ENCODE results near the gene CSF1R. TPM values are rescaled to one million over a fixed set of nuclear protein-coding genes. Genes with fewer than 3 reads are reported as not detected.
A peak's percentile ranks its signal among the peaks of the same experiment; 100 is the strongest.

Gene CSF1R
- total RNA-seq, 1 experiment from 2014 or later, result 2.3 TPM

DNA sequence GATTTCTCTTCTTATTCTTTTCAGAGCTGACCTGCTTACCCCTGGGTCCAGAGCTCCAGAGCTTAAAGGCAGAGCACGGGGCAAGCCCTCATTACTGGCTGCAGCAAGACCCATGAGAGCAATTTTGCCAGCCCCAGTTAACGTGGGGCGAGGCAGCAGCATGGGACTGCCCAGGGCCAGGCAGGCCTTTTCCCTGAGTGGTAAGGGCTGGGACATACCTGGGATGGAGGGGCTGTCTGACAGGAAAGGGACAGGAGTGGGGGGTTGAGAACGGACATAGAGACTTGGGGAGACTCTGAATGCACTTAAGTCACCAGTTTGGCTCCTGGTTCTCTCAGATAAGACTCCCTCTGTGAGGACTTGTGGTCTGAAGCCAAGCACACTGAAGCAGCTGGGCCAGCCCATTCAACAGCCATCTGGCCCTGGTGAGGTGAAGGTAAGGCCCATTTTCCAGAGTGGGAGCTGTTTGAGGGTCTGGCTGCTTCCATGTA, 59.6 kb downstream of the CSF1R start:
- no peak for DNase-seq (ENCODE audit: low read depth)

DNA sequence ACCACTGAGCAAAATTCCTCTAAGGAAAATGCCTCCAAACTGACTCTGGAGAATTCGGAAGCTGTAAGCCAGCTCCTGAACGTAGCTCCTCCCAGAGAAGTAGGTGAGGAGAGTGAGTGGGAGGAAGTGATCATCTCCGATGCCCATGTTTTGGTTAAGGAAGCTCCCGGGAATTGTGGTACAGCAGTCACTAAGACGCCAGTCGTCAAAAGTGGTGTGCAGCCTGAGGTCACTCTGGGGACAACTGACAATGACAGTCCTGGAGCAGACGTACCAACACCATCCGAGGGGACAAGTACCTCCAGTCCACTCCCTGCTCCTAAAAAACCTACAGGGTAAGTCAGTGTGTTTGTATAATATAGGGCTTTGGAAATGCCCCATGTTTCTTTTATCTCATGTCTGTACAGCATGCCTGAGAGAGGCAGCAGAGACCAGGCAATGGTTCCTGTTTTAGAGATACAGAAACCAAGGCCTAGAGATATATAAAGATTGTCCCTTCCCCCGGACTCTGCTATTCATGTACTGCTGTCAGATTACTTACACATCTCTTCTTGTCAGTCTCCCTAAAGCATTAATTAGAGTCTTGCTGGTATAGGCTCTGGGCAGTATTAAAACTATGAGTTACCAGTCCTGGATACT, 61.9 kb downstream of the CSF1R start:
- no peak for DNase-seq (ENCODE audit: low read depth)

DNA sequence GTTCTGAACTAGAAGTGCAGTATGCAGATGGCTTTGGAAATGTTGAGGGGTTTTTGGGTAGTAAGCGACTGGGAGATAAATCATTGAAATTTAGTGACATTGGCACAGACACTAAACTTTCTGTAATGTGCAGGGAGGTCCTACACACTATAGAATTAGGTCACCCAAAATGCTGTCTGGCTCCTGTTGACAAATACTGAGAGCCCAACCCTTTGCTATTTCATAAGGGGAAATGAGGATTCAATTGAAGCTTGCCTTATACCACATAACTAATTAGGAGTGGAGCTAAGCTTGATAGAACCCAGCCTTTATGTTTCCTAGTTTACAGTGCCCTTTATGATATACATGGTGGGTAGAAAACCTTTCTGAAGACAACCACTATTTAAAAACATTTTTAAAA, 63.2 kb downstream of the CSF1R start:
- DNase-seq (ENCODE audit: low read depth), result no peak

DNA sequence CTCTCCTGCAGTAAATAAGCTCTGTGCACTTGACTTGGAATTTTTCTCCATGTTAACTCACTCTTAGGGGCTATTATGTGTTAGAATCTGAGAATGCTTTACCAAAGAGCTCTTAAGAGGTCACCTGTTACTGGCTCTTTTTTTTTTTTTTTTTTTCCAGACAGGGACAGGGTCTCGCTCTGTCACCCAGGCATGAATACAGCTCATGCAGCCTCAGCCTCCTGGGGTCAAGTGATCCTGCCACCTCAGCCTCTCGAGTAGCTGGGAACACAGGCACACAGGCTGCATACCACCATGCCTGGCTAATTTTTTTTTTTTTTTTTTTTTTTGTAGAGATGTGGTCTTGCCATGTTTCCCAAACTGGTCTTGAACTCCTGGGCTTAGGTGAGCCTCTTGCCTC, 63.7 kb downstream of the CSF1R start:
- DNase-seq (ENCODE audit: low read depth), result no peak

DNA sequence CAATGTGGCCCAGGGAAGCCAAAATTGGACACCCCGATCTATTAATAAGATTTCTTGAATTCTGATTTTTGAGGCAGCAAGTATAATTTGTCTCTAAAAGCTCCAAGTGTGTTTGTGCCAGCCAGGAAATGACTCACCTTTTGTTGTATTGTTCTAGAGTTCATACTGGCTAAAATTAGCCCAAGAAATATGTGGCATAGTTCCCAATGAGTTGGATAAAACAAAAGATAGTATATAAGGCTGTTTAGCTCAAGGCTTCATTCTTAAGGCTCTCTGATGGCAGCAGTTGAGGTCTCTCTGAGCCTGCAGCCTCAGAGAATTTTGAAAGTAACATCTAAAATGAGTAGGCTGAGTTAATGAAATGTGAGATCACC, 64.2 kb downstream of the CSF1R start:
- peak; percentile 91 for DNase-seq (ENCODE audit: low read depth)

DNA sequence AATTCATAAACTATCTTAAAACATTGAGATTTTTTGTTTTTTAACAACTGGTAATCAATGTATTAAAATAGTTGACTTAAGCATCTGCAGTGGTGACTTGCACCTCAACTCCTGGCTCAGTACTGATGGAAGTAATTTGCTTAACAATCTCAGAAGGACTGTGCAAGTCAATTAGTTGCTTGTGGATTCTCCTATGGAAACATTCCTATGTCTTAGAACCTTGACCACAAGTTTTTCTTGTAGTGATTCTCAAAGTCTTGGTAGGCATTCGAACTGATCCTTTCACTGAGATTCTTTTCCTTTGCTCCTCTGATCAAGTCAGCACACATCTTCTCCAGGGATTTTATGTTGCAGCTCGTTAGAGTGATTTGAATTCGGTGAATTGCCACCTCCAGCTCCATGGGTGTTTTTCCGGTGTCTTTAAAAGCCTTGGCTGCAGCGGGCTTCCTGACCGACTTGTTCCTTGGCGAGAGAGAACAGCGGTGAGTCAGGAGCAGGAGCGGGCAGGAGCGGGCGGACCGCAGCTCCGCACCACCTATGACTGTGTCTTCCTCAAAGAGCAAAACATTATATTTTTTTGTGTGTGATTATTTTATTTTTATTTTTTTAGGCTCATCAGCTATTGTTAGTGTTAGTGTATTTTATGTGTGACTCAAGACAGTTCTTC, 64.7 kb downstream of the CSF1R start:
- DNase-seq (ENCODE audit: low read depth), result peak; percentile 91

DNA sequence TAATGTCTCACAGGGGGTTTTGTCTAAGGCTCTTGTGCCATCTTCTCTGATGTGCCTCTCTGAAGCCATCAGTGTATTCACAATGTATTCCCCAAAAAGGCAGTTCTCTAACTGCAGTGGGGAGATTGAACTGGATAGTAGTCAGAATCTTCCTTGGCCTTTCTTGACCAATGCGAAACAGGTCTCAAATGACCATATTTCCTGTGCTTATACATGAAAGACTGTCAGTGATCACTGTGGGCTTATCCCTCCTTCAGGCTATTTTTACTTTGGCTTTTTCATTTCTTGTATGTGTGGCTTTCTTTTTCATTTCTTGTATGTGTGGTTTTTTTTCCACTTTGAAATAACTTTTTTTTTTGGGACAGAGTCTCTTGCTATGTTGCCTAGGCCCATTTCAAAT, 66.1 kb downstream of the CSF1R start:
- no peak for DNase-seq (ENCODE audit: low read depth)

DNA sequence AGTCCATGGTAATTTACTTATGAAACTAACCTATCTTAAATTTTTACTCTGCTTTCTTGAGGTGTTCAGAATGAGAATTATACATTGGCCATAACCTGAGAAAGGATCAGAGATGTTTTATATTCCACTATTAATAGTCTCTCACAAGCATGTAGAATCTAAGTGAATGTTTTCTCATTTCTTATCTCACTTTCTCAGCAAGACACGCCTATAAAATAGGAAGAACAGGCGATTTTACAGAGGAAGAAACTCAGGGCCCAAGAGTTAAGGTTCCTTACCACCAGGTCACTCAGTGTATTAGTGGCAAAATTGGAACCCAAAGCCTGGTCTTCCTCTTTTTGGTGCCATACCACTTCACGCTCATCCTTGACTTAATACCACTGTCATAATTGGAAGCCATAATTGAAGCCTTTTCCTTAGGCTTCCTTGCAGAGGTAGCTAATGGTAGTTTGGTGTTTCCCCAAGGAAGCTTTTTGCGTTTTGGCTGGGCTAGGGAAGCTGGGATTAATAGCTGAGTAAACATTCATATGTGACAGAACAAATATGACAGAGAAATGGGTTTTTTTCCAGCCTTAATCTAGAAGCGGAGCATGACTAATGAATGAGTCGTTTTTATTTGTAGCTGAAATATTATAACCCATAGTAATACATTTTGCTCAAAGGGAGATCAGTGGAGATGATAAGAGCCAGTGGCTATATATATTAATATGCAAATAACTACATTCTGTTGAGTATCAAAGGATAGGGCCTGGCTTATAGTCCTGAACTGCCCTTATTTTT, 68.9 kb downstream of the CSF1R start:
- DNase-seq (ENCODE audit: low read depth), result peak; percentile 31

DNA sequence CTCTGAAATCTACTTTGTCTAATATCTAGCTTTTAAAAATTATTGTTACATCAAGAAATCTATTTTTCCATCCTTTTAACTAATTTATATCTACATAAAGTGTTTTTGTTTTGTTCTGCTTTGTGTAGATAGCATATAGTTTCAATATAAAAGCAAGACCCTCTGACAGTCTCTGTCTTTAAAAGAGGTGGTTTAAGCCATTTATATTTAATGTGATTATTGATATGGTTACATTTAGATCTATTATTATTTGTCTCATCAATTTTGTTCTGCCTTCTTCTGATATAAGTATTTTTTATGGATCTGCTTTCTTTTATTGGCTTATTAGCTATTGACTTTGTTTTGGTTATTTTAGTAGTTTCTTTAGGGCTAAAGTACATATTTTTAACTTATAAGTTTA, 69.8 kb downstream of the CSF1R start:
- DNase-seq (ENCODE audit: low read depth), result no peak

DNA sequence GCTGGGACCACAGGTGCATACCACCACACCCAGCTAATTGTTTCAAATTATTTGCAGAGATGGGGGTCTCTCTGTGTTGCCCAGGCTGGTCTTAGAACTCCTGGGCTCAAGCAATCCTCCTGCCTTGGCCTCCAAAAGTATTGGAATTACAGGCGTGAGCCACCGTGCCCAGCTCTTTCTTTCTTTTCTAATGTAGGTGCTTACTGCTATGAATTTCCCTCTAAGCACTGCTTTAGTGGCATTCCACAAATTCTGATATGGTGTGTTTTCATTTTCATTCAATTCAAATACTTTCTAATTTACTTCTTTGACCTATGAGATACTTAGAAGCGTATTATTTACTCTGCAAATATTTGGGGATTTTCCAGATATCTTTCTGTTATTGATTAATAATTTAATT, 70.9 kb downstream of the CSF1R start:
- no peak for DNase-seq (ENCODE audit: low read depth)

DNA sequence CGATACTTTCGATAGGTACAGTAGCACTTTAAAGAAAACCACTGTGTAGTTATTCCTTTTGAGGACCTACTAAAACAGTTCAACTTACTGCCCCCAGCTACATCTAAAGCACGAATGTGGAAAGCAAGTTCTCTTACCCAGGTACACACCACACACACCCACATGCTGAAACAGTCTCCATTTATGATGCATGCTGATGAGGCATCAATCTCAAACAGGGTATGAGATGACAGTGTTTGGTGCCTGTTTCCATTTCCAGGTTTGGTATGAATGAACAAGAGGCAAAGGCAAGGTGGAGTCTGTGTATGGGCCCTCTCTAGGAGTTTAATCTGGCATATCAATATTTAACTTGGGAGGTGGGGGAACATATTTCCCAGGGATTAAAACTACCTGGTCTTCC, 71.9 kb downstream of the CSF1R start:
- no peak for DNase-seq (ENCODE audit: low read depth)

DNA sequence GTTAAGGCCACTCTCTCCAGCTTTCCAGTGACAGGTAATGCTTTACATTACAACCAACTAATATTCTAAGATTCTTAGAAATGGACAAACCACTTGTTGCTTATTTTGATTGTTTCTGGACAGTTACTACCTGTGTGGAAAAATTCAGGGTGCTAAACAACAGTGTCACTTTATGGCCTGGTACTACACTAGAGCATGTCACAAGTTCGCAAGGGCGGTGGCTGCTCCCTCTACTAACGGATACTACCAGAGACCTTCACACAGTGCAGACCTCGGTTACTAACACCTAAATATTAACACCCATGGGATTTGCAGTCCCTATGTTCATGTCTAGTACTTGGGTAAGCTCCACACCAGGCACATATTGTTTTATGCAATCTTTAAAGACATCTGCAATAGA, 72.4 kb downstream of the CSF1R start:
- no peak for DNase-seq (ENCODE audit: low read depth)

DNA sequence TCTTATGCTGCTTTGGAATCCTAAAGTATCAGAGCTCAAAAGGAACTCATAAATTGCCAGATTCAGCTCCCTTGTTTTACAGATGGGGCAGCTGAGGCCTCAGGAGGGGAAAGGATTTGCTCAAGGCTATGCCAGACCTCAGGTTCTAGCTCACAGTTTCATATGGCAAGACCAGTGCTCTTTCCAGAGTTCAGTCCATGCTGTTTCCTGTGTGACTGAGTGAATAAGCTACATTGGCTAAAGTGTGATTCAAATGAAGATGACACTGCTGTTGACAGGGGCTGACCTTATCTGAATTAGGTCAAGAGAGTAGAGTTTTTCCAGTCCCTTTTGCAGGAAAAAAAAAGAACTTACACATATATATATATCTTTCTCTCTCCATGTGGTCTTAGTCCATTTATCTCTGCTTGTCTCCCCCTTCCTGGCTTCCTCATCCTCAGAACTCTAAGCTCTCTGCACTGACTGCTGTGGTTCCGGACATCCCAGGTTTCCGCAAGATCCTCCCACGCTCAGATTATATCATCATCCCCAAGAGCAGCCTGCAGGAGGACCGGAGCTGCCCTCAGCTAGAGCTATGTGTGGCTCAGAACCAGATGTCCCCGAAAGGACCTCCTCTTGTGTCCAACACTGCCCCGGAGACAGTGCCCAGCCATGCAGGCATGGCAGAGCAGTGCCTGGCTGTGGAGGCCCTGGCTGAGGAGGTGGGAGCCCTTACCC, 76.5 kb downstream of the CSF1R start:
- no peak for DNase-seq (ENCODE audit: low read depth)

DNA sequence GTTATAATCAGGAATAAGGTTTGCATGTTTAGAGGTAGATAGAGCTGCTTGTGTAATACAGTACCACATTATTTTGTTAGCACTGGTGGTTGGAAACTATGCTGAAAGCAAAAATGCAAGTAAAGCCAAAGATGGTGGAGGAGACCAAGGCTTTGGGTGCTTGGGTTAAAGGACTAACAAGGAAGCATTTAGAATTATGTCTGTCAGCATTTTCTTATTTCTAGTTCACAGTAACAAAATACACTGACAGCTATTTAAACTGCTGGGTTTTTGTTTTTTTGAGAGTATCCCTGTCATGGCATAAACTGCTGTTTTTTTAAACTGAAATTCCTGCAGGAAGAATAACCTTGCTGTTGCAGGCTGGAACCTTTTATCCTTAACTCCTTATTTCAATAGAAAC, 79.3 kb downstream of the CSF1R start:
- DNase-seq (ENCODE audit: low read depth), result no peak

DNA sequence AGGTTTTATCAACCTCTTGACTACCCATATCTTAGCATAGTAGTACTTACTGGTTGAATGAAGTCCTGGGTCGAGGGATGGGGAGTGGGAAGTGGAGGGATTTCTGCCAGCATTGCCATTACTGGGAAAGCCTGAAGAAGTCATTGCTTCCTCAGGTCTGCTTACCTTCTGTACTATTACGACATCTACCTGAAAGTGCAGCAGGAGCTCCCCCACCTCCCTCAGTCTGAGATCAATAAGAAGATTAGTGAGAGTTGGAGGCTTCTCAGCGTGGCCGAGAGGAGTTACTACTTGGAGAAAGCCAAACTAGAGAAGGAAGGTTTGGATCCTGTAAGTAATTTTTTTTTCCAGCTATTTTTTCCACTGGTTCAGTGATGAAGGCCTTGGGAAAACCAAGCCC, 80.0 kb downstream of the CSF1R start:
- no peak for DNase-seq (ENCODE audit: low read depth)

Small RNAs within 50 kb of the gene (small RNA-seq; reads per million reads assigned to genes)
- not detected for gene RF00019

Other genes with a start within 250 kb of the CSF1R start
- gene PDE6A, start 141.8 kb downstream of the CSF1R start, total RNA-seq (2014; rRNA removed; shearing (Covaris generic)), result not detected in 2 replicates
- 16.1 and 19.5 TPM in 2 replicates for gene SLC26A2, start 125.8 kb downstream of the CSF1R start, total RNA-seq (2014; rRNA removed; shearing (Covaris generic))
- 3.5 and 4.0 TPM in 2 replicates for gene TIGD6, start 85.9 kb downstream of the CSF1R start, total RNA-seq (2014; rRNA removed; shearing (Covaris generic))
- 44.6 and 56.3 TPM in 2 replicates for gene HMGXB3, start 85.8 kb downstream of the CSF1R start, total RNA-seq (2014; rRNA removed; shearing (Covaris generic))
- gene PDGFRB, start 69.3 kb upstream of the CSF1R start, total RNA-seq (2014; rRNA removed; shearing (Covaris generic)), result 2.2 and 5.4 TPM in 2 replicates
- not detected in 2 replicates for gene CDX1, start 80.2 kb upstream of the CSF1R start, total RNA-seq (2014; rRNA removed; shearing (Covaris generic))
- gene SLC6A7, start 103.5 kb upstream of the CSF1R start, total RNA-seq (2014; rRNA removed; shearing (Covaris generic)), result 0.03 TPM in 1 of 2 replicates, not detected in the other
- gene CAMK2A, start 203.2 kb upstream of the CSF1R start, total RNA-seq (2014; rRNA removed; shearing (Covaris generic)), result not detected in 2 replicates
- gene ARSI, start 216.4 kb upstream of the CSF1R start, total RNA-seq (2014; rRNA removed; shearing (Covaris generic)), result 0.20 and 0.82 TPM in 2 replicates